H1 (cell line): ENCODE results near the gene HK1. TPM values are rescaled to one million over a fixed set of nuclear protein-coding genes. Genes with fewer than 3 reads are reported as not detected.

Experiments
- CTCF ChIA-PET: fragments of 300-600 bp; sonication (Branson Sonifier 250); formaldehyde crosslinking; loops from one replicate; lab custom pipeline; 2021; ENCODE audit not compliant: partially characterized antibody; lab: Charles Lee
- POLR2A ChIA-PET: fragments of 300-600 bp; sonication (Branson Sonifier 250); formaldehyde crosslinking; loops from one replicate; lab custom pipeline; 2021; ENCODE audit warnings: inconsistent platforms; ENCODE audit not compliant: partially characterized antibody; lab: Charles Lee
- DNase-seq, 2 experiments: peaks; one replicate each; pipeline versions ENCODE4 v3.0.0 to v3.0.0-alpha.2; 2010 to 2022; ENCODE audit warnings: low spot score in 2 of 2, low read depth in 1 of 2, mixed read lengths in 1 of 2
- FAIRE-seq: peaks from 2 replicates; lab custom pipeline; 2011; peaks lifted over from hg19 to GRCh38; lab: Jason Lieb, UNC
- H2AFZ ChIP-seq: 2 replicates; pipeline ENCODE4 v1.8.1; 2012; ENCODE audit warnings: low read length, inconsistent platforms
- H2AK5ac ChIP-seq: 2 replicates; pipeline ENCODE4 v1.6.1; 2013; ENCODE audit warnings: low read depth, low read length
- H2BK120ac ChIP-seq: replicated peaks from 2 replicates; pipeline ENCODE3; 2013; ENCODE audit warnings: low read depth, low read length, inconsistent platforms
- H2BK12ac ChIP-seq: 2 replicates; pipeline ENCODE4 v1.6.1; 2013; ENCODE audit warnings: low read depth, low read length
- H2BK15ac ChIP-seq: 2 replicates; pipeline ENCODE4 v1.6.1; 2013; ENCODE audit warnings: low read length
- H2BK20ac ChIP-seq: 2 replicates; pipeline ENCODE4 v1.6.1; 2013; ENCODE audit warnings: low read length
- H2BK5ac ChIP-seq: 2 replicates; pipeline ENCODE4 v1.6.1; 2013; ENCODE audit warnings: low read depth, low read length
- H3K14ac ChIP-seq: 2 replicates; pipeline ENCODE4 v1.6.1; 2013; ENCODE audit warnings: inconsistent platforms; ENCODE audit not compliant: insufficient read length
- H3K18ac ChIP-seq: 2 replicates; pipeline ENCODE4 v1.6.1; 2013; ENCODE audit warnings: low read length; ENCODE audit errors: extremely low read depth
- H3K23ac ChIP-seq: 2 replicates; pipeline ENCODE4 v1.6.1; 2013; ENCODE audit warnings: inconsistent platforms; ENCODE audit not compliant: insufficient read length
- H3K23me2 ChIP-seq: 2 replicates; pipeline ENCODE4 v1.6.1; 2013; ENCODE audit warnings: low read depth, low read length
- H3K27ac ChIP-seq: 2 replicates; pipeline ENCODE4 v1.6.1; 2011; ENCODE audit warnings: low read depth, low read length, inconsistent platforms
- H3K27me3 ChIP-seq, 4 experiments: replicated peaks in 1 of 4; 1 replicate in 1 of 4; 2 replicates in 3 of 4; pipeline versions ENCODE4 v1.6.1 to v1.8.1; 2011 to 2013; ENCODE audit warnings: low read length in 3 of 4, mild to moderate bottlenecking in 3 of 4, inconsistent platforms in 2 of 4, mixed read lengths in 2 of 4, moderate library complexity in 1 of 4; ENCODE audit not compliant: control insufficient read depth in 3 of 4, insufficient read depth in 3 of 4; ENCODE audit errors: extremely low read depth in 1 of 4
- H3K36me3 ChIP-seq, 4 experiments: 2 replicates each; pipeline versions ENCODE4 v1.6.1 to v1.8.1; 2011 to 2013; ENCODE audit warnings: mild to moderate bottlenecking in 4 of 4, low read length in 3 of 4, moderate library complexity in 2 of 4, control low read depth in 1 of 4, inconsistent platforms in 1 of 4; ENCODE audit not compliant: insufficient read depth in 4 of 4, control insufficient read depth in 2 of 4
- H3K4ac ChIP-seq: replicated peaks from 2 replicates; pipeline ENCODE3; 2013; ENCODE audit warnings: low read length, low read depth, mixed read lengths, inconsistent platforms; ENCODE audit not compliant: insufficient read length
- H3K4me1 ChIP-seq, 4 experiments: replicated peaks in 1 of 4; 1 replicate in 1 of 4; 2 replicates in 3 of 4; pipeline versions ENCODE4 v1.6.1 to v1.8.1; 2011 to 2013; ENCODE audit warnings: low read length in 3 of 4, inconsistent platforms in 2 of 4, mixed read lengths in 1 of 4; ENCODE audit not compliant: insufficient read depth in 4 of 4, control insufficient read depth in 3 of 4
- H3K4me2 ChIP-seq, 2 experiments: 2 replicates each; pipeline versions ENCODE4 v1.6.1 to v1.8.1; 2011 to 2013; ENCODE audit warnings: low read depth in 2 of 2, low read length in 2 of 2, control low read depth in 1 of 2, inconsistent platforms in 1 of 2, mild to moderate bottlenecking in 1 of 2; ENCODE audit not compliant: insufficient read depth in 1 of 2
- H3K4me3 ChIP-seq, 4 experiments: fragments of 200-600, 300-600 bp in 1 of 4; sonication (generic), shearing (Covaris generic), sonication (Bioruptor Twin) in 1 of 4; 2 replicates each; pipeline versions ENCODE4 v1.5.1 to v1.8.1; 2011 to 2016; ENCODE audit warnings: low read length in 4 of 4, low read depth in 3 of 4, control low read depth in 2 of 4, inconsistent platforms in 2 of 4, mild to moderate bottlenecking in 2 of 4, mixed read lengths in 1 of 4, moderate library complexity in 1 of 4; ENCODE audit not compliant: insufficient read depth in 2 of 4; ENCODE audit errors: extremely low read depth in 1 of 4
- H3K56ac ChIP-seq: replicated peaks from 2 replicates; pipeline ENCODE3; 2013; ENCODE audit warnings: low read depth, mild to moderate bottlenecking, mixed read lengths, low read length, inconsistent platforms; ENCODE audit not compliant: insufficient read length
- H3K79me1 ChIP-seq: 2 replicates; pipeline ENCODE4 v1.6.1; 2013; ENCODE audit warnings: low read depth, low read length, control low read depth
- H3K79me2 ChIP-seq, 2 experiments: 2 replicates each; pipeline versions ENCODE4 v1.6.1 to v1.8.1; 2012 to 2013; ENCODE audit warnings: low read length in 2 of 2, mild to moderate bottlenecking in 2 of 2, inconsistent platforms in 1 of 2; ENCODE audit not compliant: insufficient read depth in 2 of 2, control insufficient read depth in 1 of 2
- H3K9ac ChIP-seq, 4 experiments: replicated peaks in 1 of 4; 1 replicate in 1 of 4; 2 replicates in 3 of 4; pipeline versions ENCODE4 v1.6.1 to v1.8.1; 2011 to 2013; ENCODE audit warnings: low read depth in 3 of 4, low read length in 3 of 4, control low read depth in 2 of 4, mild to moderate bottlenecking in 2 of 4, moderate library complexity in 2 of 4, inconsistent platforms in 1 of 4; ENCODE audit errors: extremely low read depth in 1 of 4
- H3K9me3 ChIP-seq, 2 experiments: 2 replicates each; pipeline versions ENCODE4 v1.6.1 to v1.8.1; 2012 to 2013; ENCODE audit warnings: mild to moderate bottlenecking in 2 of 2, moderate library complexity in 2 of 2, control low read depth in 1 of 2, inconsistent platforms in 1 of 2, low read depth in 1 of 2, low read length in 1 of 2, mixed read lengths in 1 of 2; ENCODE audit not compliant: insufficient read depth in 2 of 2
- H4K20me1 ChIP-seq, 2 experiments: replicated peaks in 1 of 2; 2 replicates each; pipeline versions ENCODE3 to v1.8.1; 2011 to 2013; ENCODE audit warnings: inconsistent platforms in 2 of 2, low read length in 2 of 2, mild to moderate bottlenecking in 1 of 2; ENCODE audit not compliant: insufficient read depth in 2 of 2, control insufficient read depth in 1 of 2
- H4K5ac ChIP-seq: 2 replicates; pipeline ENCODE4 v1.6.1; 2013; ENCODE audit warnings: low read length, low read depth, mixed read lengths, inconsistent platforms; ENCODE audit not compliant: insufficient read length
- H4K8ac ChIP-seq: 2 replicates; pipeline ENCODE4 v1.8.0; 2013; ENCODE audit warnings: mild to moderate bottlenecking, moderate library complexity, low read length, inconsistent platforms; ENCODE audit not compliant: insufficient read depth; ENCODE audit errors: extremely low read depth
- H4K91ac ChIP-seq: replicated peaks from 2 replicates; pipeline ENCODE3; 2013; ENCODE audit warnings: low read length, mixed read lengths, inconsistent platforms; ENCODE audit not compliant: insufficient read length
- BCL11A ChIP-seq, 2 experiments: IDR thresholded peaks; one replicate each; pipeline ENCODE4 v1.6.1; 2011; ENCODE audit warnings: low read depth in 2 of 2, low read length in 2 of 2, mild to moderate bottlenecking in 2 of 2
- CTCF ChIP-seq, 3 experiments: IDR thresholded peaks; 1 replicate in 2 of 3; 2 replicates in 1 of 3; pipeline versions ENCODE4 v1.5.1 to v1.6.1; 2011; ENCODE audit warnings: low read length in 3 of 3, mild to moderate bottlenecking in 3 of 3, inconsistent platforms in 2 of 3, low read depth in 1 of 3, moderate library complexity in 1 of 3; ENCODE audit not compliant: insufficient read depth in 1 of 3; ENCODE audit errors: control extremely low read depth in 1 of 3
- FOSL1 ChIP-seq: IDR thresholded peaks from 2 replicates; pipeline ENCODE4 v1.6.1; 2011; ENCODE audit warnings: mild to moderate bottlenecking, low read depth, low read length, moderate library complexity; ENCODE audit not compliant: insufficient read depth
- HDAC6 ChIP-seq: IDR thresholded peaks from one replicate; pipeline ENCODE4 v1.7.1; 2012; ENCODE audit warnings: low read depth, mild to moderate bottlenecking, inconsistent platforms, low read length, moderate library complexity
- KDM5A ChIP-seq: fragments of 200-600 bp; IDR thresholded peaks from 2 replicates; pipeline ENCODE4 v1.7.1; 2012; ENCODE audit warnings: mild to moderate bottlenecking, low read length, inconsistent platforms, mixed read lengths
- MAX ChIP-seq: IDR thresholded peaks from 2 replicates; pipeline ENCODE4 v1.6.1; 2012; ENCODE audit warnings: inconsistent platforms
- NRF1 ChIP-seq: IDR thresholded peaks from 2 replicates; pipeline ENCODE4 v1.6.1; 2011; ENCODE audit warnings: mild to moderate bottlenecking, low read depth, low read length, improper control_type of control experiment
- PHF8 ChIP-seq: fragments of 200-600 bp; sonication (generic); conservative IDR thresholded peaks from 2 replicates; pipeline ENCODE4 v1.7.1; 2012; ENCODE audit warnings: low read depth, mild to moderate bottlenecking, inconsistent platforms, low read length, moderate library complexity
- SP1 ChIP-seq: IDR thresholded peaks from 2 replicates; pipeline ENCODE4 v1.6.1; 2011; ENCODE audit warnings: low read depth, low read length
- polyA plus RNA-seq, 7 experiments: library from polyadenylated mRNA; depleted of rRNA in 3 of 7; stranded (reverse) in 5 of 7; unstranded in 2 of 7; fragments of >200 nt in 5 of 7; fragments of 200-250 nt in 2 of 7; gene quantifications; 1 replicate in 5 of 7; 2 replicates in 1 of 7; 4 replicates in 1 of 7; pipeline versions ENCODE4 v1.2.1 to v1.2.3, GENCODE V29; 2011 to 2013; ENCODE audit warnings: missing spikeins in 2 of 7, mixed read lengths in 2 of 7
- total RNA-seq: library from RNA; stranded (reverse); fragmentation: NEBNext Ultra II Directional; extraction: Animal tissue kit (Norgen Biotek cat#: 25700); gene quantifications from 2 replicates; pipeline ENCODE4 v1.2.1, GENCODE V29; 2021

The HK1 gene
- total and polyA plus RNA-seq, 2 of the 8 experiments (the other 6 are each of a cell fraction or from before 2014, with no cell fraction given), result 55.8 to 247 TPM

DNA sequence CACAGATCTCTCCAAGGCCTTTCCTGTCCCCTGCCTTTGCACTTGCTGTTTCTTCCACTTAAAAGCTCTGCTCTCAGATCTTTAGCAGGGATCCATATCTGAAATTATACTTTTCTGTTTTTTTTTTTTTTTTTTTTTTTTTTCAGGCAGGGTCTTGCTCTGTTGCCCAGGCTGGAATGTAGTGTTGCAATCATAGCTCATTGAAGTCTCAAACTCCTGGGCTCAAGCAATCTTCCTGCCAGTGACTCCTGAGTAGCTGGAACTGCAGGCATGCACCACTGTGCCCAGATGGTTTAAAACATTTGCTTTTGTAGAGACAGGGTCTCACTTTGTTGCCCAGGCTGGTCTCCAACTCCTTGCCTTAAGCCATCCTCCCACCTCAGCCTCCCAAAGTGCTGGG, 167.9 kb downstream of the HK1 start:
- Histone ChIP-seq H4K8ac (no peak overlapping the region), H3K36me3 (no peaks in the 10 kb centered on the region), H3K79me2 (no peaks in the 10 kb centered on the region), H3K9me3 (no peaks in the 10 kb centered on the region), H2BK5ac (no peak overlapping the region), H3K18ac (no peak overlapping the region), H3K4ac (no peak overlapping the region), H4K20me1 (no peaks in the 10 kb centered on the region), H2BK15ac (no peak overlapping the region), H3K4me2 (no peak overlapping the region), H2BK20ac (no peak overlapping the region), H3K79me1 (no peaks in the 10 kb centered on the region), H2BK120ac (no peak overlapping the region), H3K14ac (no peak overlapping the region), H3K27me3 (peaks cover 0 to 6% (median 2%) of the 10 kb centered on the region in 4 experiments; a peak in 3 of 7 replicates), H3K4me3 (no peak overlapping the region), H2AFZ (no peak overlapping the region), H3K27ac (no peak overlapping the region), H3K56ac (no peak overlapping the region), H4K5ac (no peak overlapping the region), H2BK12ac (no peak overlapping the region), H3K23me2 (peaks cover 4% of the 10 kb centered on the region), H3K9ac (no peak overlapping the region), H2AK5ac (no peak overlapping the region), H3K23ac (no peak overlapping the region), H3K4me1 (peaks cover 0 to 6% (median 2%) of the 10 kb centered on the region in 4 experiments; a peak in 2 of 7 replicates), H4K91ac (no peak overlapping the region)
- DNase-seq (no peak), FAIRE-seq (no peak)
- CTCF ChIA-PET, result interaction anchor here (1.1 to 8.7 kb wide), 10 partner anchors 10 to 191 kb away, joined by 3 to 150 read pairs (median 6); no protein-coding TSS in a partner anchor
- POLR2A ChIA-PET, result interaction anchor here (1.0 kb wide), 1 partner anchor 22 kb away, joined by 3 read pairs; no protein-coding TSS in a partner anchor
- TF ChIP-seq MAX (no peak), BCL11A (IDR thresholded peaks at IDR 0.05; ENCODE audit: low read depth in 2 of 2, low read length in 2 of 2) (no peak), NRF1 (no peak), FOSL1 (no peak), SP1 (no peak), HDAC6 (no peak), PHF8 (no peak), CTCF (IDR thresholded peaks at IDR 0.05; ENCODE audit: control extremely low read depth in 1 of 3, insufficient read depth in 1 of 3, low read depth in 1 of 3, low read length in 3 of 3) (no peak), KDM5A (no peak)
